HG03575 (cell line): ENCODE measurements around the gene UBQLN1.

Experiments
- ATAC-seq: cut with Tn5 transposase; IDR thresholded peaks from one replicate; pipeline ENCODE4 v1.9.1; 2021; ENCODE audit not compliant: unreplicated experiment, insufficient number of reproducible peaks, low FRiP score; ENCODE audit errors: extremely low read depth

Gene UBQLN1

GRCh38 chr9:83699615-83700014, 8.1 kb downstream of the UBQLN1 start:
- ATAC-seq = no peak

GRCh38 chr9:83698976-83699585, 8.7 kb downstream of the UBQLN1 start:
- no peak for ATAC-seq

- ATAC-seq = no peak
Observed at GRCh38 chr9:83691492-83691891, 16.3 kb downstream of the UBQLN1 start.

- no peak for ATAC-seq
Observed at GRCh38 chr9:83688921-83689320, 18.8 kb downstream of the UBQLN1 start.

GRCh38 chr9:83681490-83681889, 26.3 kb downstream of the UBQLN1 start:
- no peak for ATAC-seq

- no peak for ATAC-seq
Observed at GRCh38 chr9:83680233-83680632, 27.5 kb downstream of the UBQLN1 start.

GRCh38 chr9:83677596-83677995, 30.2 kb downstream of the UBQLN1 start:
- ATAC-seq = no peak

GRCh38 chr9:83675466-83675865, 32.3 kb downstream of the UBQLN1 start:
- no peak for ATAC-seq

GRCh38 chr9:83671451-83671850, 36.3 kb downstream of the UBQLN1 start:
- ATAC-seq = no peak

GRCh38 chr9:83670381-83670780, 37.4 kb downstream of the UBQLN1 start:
- no peak for ATAC-seq

GRCh38 chr9:83669067-83669466, 38.7 kb downstream of the UBQLN1 start:
- ATAC-seq = no peak

GRCh38 chr9:83665580-83666200, 42.1 kb downstream of the UBQLN1 start:
- no peak for ATAC-seq

GRCh38 chr9:83662933-83663332, 44.8 kb downstream of the UBQLN1 start:
- ATAC-seq = no peak

- ATAC-seq = no peak
Observed at GRCh38 chr9:83656952-83657351, 50.8 kb downstream of the UBQLN1 start.

GRCh38 chr9:83656032-83656680, 51.6 kb downstream of the UBQLN1 start:
- no peak for ATAC-seq

- ATAC-seq = no peak
Observed at GRCh38 chr9:83655433-83655832, 52.3 kb downstream of the UBQLN1 start.

- no peak for ATAC-seq
Observed at GRCh38 chr9:83652433-83652832, 55.3 kb downstream of the UBQLN1 start.

GRCh38 chr9:83651558-83651957, 56.2 kb downstream of the UBQLN1 start:
- ATAC-seq = no peak

GRCh38 chr9:83649515-83649914, 58.2 kb downstream of the UBQLN1 start:
- ATAC-seq = no peak

GRCh38 chr9:83649080-83649479, 58.7 kb downstream of the UBQLN1 start:
- ATAC-seq = no peak
